ENCODE data around the gene CFC1.
"Not testable (repeated sequence)": the region's sequence is repeated elsewhere in the genome, so short reads cannot be mapped to it uniquely, and the experiment has no call there.

The CFC1 gene

DNA sequence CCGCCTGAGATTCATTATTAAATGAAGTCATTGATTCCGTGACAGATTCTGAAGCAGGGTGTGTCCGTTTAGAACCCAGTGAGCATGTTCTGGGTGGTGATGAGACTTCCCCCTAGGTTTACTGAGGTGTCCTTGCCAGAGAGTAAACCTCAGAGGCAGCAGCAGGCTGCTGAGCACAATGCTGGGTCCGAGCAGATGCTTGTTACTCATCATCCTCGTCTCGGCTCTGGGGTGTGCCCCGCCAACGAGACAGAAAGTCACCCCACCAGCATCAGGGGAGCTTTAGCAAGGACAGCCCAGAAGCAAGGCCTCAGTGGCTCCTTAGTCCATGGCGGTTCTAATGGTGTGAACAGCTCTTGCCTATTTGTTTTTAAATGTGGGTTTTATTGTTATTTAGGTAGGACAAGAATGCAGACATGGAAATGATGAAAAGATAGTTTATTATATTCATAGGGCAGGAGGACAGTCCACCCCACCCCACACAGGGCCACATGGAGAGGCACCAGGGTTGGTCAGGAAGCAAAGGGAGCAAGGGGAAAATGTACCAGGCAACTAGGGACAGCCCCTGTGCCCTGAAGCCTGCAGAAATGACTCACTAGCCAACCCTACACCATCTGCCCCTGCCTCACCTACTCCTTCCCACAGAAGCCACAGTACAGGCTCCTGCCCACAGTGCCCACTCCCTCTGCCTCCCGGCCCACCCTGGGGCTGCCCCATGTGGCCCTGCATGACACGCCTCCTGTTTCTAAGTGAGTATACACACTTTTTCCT, 10.5 kb downstream of the CFC1 start:
- in situ Hi-C loops (cut with HindIII; ENCODE audit: low pct_ligation_motif_present, low pct_unique_long_range_greater_than_20kb, low sequenced_read_pairs); DNase-seq: not testable (repeated sequence)

DNA sequence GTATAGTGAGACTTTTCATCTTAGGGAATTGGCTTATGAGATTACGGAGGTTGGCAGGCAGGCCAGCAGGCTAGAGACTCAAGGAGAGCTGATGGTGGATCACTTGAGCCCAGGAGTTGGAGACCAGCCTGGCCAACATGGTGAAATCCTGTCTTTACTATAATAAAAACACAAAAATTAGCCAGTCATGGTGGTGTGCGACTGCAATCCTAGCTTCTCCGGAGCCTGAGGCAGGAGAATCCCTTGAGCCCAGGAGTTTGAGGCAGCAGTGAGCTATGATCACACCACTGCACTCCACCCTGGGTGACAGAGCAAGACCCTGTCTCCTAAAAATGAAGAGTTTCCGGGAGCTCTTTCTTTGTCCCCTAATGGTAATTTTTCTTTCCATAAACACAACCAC, 14.6 kb downstream of the CFC1 start:
- in situ Hi-C loops (cut with HindIII; ENCODE audit: low pct_ligation_motif_present, low pct_unique_long_range_greater_than_20kb, low sequenced_read_pairs); DNase-seq: not testable (repeated sequence)

DNA sequence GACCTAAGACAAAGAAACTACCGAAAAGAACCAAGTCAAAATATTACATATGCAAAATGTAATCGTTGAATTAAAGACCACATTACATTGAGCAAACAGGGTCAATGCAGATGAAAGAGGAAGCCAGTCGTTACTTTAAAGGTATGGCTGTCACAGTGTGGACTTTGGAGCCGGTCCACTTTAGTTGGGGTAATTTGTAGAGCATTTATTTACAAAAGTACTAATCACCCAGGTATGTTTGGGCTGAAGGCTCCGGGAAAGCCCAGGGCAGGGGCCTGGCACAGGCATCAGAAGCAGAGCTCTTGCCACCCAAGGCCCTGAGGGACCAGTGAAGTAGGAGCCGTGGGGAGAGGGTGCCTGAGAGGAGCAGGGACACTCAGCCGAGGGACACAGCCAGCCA, 15.8 kb downstream of the CFC1 start:
- in situ Hi-C loops (cut with HindIII; ENCODE audit: low pct_ligation_motif_present, low pct_unique_long_range_greater_than_20kb, low sequenced_read_pairs) = not testable (repeated sequence)

DNA sequence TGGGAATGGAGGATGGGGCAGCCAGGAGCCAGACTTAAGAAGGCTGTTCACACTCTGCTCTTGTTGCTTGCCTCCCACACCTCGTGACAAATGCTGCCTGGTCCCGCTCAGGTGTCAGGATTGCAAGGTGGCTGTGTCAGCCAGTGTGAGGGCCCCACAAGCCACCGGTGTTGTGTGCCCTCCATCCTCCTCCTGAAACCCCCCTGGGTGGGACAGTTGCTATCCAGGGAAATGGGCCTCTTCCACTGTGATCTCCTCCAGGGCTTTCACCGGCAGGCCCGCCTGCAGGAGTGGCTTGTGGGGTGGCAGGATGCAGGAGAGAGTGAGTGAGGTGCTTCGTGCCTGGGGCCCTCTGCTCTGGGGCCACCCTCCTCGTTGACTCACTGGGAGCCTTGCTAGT, 16.4 kb downstream of the CFC1 start:
- in situ Hi-C loops (cut with HindIII; ENCODE audit: low pct_ligation_motif_present, low pct_unique_long_range_greater_than_20kb, low sequenced_read_pairs); DNase-seq: not testable (repeated sequence)

More for the DNA sequence above, 15.8 kb downstream of the CFC1 start:
- not testable (repeated sequence) for DNase-seq

DNA sequence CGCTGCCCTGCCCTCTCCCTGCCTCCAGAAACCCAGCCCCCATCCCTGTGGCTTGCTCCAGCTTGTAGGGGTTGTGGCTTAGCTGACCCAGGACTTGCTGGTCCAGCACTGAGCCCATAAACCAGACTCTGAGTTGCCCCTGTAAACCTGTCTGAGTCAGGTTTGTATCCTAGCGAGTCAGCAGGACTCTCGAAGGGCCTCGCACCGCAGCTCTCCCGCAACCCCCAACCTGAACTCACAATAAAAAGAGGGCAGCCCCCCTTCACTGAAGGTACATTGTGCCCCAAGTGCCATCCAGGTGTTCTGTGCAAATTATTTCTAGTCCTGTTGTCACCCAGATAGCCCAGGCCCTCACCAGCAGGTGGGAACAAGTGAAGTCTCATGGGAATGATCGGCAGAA, 17.9 kb downstream of the CFC1 start:
- in situ Hi-C loops (cut with HindIII; ENCODE audit: low pct_ligation_motif_present, low pct_unique_long_range_greater_than_20kb, low sequenced_read_pairs); DNase-seq: not testable (repeated sequence)

DNA sequence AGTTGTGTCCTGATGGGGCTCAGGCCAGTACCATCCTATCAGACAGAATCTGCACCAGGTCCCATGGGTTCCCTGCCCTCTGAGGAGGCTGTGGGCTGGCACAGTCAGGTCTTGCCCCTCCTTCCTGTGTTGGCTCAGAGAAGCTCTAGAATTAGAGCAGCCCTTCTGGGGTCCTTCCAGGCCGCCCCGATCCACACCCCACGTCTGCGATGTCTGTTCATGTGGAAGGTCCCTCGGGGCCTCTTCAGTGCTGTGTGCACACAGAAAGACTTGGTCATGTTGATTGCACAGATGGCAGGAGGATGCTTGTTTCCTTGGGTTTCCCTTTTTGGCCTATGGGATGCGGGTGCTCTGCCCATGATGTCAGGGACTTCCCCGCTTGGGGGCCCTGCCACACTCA, 20.3 kb downstream of the CFC1 start:
- in situ Hi-C loops (cut with HindIII; ENCODE audit: low pct_ligation_motif_present, low pct_unique_long_range_greater_than_20kb, low sequenced_read_pairs); DNase-seq: not testable (repeated sequence)

DNA sequence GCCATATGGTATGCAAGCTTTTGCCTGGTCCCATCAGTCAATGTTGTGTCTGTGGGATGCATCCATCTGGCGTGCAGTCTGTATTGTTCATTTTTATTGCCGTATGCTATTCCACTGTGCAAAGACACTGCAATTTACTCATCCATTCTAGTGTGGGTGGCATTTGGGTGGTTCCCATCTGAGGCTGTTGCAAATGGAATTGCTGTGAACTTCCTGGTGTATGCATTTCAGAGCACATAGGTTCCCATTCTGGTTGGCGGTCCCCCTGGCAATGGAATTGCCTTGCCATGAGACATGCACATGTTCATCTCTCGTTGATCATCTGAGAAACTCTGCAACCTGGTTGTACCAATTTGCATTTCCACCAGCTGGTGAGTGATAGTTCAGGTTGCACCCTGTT, 21.8 kb downstream of the CFC1 start:
- in situ Hi-C loops (cut with HindIII; ENCODE audit: low pct_ligation_motif_present, low pct_unique_long_range_greater_than_20kb, low sequenced_read_pairs) = not testable (repeated sequence)

DNA sequence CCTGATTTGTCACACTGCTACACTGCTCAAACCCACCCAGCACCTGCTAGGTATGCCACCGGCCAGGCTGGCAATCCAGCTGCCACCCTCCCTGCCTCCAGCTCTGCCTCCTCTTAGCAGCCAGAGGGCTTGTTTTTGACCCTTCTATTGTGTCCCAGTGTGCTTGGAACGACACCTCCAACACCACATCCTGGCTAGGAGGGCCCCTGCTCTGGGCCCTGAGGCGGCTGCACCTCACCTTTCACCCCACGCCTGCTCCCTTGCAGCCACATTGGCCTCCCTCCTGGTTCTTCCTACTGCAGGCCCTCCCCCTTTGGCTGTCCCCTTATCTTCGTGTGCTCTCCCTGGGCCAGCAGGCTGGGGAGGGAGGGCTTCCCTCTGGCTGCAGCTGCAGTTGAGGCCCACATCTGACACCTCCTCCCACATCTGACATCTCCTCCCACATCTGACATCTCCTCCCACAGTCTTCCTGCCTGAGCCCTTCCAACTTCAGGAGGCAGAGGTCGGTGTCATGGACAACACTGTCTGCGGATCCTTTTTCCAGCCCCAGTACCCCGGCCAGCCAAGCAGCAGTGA, 23.1 kb downstream of the CFC1 start:
- in situ Hi-C loops (cut with HindIII; ENCODE audit: low pct_ligation_motif_present, low pct_unique_long_range_greater_than_20kb, low sequenced_read_pairs); DNase-seq: not testable (repeated sequence)

More for the DNA sequence above, 21.8 kb downstream of the CFC1 start:
- DNase-seq = not testable (repeated sequence)

DNA sequence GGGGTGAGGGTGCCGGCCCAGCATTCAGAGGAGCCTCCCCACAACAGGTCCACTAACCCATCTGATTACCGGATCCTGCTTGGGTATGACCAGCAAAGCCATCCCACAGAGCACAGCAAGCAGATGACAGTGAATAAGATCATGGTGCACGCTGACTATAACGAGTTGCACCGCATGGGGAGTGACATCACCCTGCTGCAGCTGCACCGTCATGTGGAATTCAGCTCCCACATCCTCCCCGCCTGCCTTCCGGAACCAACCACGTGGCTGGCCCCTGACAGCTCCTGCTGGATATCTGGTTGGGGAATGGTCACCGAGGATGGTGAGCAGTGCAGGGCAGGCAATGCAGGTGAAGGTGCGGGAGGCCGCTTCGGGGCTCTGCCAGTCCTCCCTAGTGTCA, 25.1 kb downstream of the CFC1 start:
- in situ Hi-C loops (cut with HindIII; ENCODE audit: low pct_ligation_motif_present, low pct_unique_long_range_greater_than_20kb, low sequenced_read_pairs); DNase-seq: not testable (repeated sequence)

DNA sequence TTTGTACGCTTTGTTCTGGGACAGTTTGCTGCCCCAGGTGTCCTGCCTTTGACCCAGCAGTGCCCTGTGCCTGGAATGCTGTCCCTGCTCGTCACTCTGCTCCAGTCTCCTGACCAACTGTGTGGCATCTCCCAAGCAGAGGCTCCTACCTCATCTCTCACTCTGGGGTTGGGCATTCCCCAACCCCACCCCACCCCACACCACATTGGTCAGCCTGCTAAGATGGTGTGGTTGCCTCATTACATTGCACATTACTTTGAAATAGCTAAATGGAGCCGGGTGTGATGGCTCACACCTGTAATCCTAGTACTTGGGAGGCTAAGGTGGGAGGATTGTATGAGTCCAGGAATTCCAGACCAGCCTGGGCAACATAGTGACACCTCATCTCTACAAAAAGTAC, 27.4 kb downstream of the CFC1 start:
- DNase-seq; in situ Hi-C loops (cut with HindIII; ENCODE audit: low pct_ligation_motif_present, low pct_unique_long_range_greater_than_20kb, low sequenced_read_pairs): not testable (repeated sequence)

DNA sequence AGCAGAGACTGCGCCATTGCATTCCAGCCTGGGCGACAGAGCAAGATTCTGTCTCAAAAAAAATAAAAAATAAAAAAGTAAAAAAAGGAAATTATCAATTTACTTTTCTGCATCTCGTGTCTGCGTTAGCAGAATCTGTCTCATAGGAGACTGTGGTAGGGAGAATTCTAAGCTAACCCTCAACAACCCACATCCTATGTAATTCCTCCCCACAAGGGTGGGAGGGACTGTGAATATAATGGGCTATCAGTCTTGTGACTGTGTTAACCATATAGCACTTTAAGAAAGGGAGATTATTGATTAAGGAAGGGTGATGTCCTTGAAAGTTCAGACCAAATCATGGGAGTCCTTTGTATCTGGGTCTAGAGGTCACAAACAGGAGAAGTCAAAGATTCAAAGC, 33.2 kb downstream of the CFC1 start:
- in situ Hi-C loops (cut with HindIII; ENCODE audit: low pct_ligation_motif_present, low pct_unique_long_range_greater_than_20kb, low sequenced_read_pairs); DNase-seq: not testable (repeated sequence)

DNA sequence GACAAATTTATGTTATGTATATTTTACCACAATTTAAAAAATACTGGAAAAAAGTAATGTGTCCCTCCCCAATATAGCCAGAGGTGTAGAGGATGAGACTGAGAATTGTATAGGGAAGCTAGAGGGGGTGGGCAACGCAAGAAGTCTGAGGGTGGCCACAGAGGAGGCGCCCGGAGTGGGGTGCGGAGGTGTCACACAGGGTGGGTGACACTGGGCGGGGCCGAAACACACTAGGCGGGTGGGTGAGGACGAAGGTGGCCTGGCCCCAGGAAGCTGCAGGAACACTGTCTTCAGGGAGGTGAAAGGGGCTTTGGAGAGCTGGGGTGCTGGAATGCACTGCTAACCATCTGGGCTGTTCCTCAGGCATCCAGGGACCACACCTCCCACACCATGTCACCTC, 42.9 kb downstream of the CFC1 start:
- DNase-seq; in situ Hi-C loops (cut with HindIII; ENCODE audit: low pct_ligation_motif_present, low pct_unique_long_range_greater_than_20kb, low sequenced_read_pairs): not testable (repeated sequence)

DNA sequence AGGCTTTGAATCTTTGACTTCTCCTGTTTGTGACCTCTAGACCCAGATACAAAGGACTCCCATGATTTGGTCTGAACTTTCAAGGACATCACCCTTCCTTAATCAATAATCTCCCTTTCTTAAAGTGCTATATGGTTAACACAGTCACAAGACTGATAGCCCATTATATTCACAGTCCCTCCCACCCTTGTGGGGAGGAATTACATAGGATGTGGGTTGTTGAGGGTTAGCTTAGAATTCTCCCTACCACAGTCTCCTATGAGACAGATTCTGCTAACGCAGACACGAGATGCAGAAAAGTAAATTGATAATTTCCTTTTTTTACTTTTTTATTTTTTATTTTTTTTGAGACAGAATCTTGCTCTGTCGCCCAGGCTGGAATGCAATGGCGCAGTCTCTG, 45.2 kb downstream of the CFC1 start:
- in situ Hi-C loops (cut with HindIII; ENCODE audit: low pct_ligation_motif_present, low pct_unique_long_range_greater_than_20kb, low sequenced_read_pairs); DNase-seq: not testable (repeated sequence)

DNA sequence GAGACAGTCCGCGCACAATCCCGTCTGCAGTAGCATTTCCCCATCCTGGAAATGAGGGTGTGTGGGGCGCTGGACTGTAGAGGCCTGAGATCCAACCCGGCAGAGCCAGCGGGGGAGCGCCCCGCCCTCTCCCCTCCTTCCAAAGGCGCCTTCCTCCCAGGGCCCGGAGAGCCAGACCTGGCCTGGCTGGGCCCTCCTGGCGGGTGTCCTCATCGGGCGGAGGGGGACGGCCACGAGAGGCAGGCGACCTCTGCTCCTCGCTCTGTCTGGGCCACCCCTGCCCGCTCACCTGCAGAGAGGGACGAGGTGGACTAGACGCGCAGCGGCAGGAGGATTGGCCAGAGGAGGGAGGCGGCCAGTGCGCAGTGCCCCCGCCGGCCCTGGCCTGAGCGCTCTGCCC, 49.9 kb downstream of the CFC1 start:
- in situ Hi-C loops (cut with HindIII; ENCODE audit: low pct_ligation_motif_present, low pct_unique_long_range_greater_than_20kb, low sequenced_read_pairs); DNase-seq: not testable (repeated sequence)

DNA sequence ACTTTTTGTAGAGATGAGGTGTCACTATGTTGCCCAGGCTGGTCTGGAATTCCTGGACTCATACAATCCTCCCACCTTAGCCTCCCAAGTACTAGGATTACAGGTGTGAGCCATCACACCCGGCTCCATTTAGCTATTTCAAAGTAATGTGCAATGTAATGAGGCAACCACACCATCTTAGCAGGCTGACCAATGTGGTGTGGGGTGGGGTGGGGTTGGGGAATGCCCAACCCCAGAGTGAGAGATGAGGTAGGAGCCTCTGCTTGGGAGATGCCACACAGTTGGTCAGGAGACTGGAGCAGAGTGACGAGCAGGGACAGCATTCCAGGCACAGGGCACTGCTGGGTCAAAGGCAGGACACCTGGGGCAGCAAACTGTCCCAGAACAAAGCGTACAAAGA, 51.0 kb downstream of the CFC1 start:
- in situ Hi-C loops (cut with HindIII; ENCODE audit: low pct_ligation_motif_present, low pct_unique_long_range_greater_than_20kb, low sequenced_read_pairs); DNase-seq: not testable (repeated sequence)

DNA sequence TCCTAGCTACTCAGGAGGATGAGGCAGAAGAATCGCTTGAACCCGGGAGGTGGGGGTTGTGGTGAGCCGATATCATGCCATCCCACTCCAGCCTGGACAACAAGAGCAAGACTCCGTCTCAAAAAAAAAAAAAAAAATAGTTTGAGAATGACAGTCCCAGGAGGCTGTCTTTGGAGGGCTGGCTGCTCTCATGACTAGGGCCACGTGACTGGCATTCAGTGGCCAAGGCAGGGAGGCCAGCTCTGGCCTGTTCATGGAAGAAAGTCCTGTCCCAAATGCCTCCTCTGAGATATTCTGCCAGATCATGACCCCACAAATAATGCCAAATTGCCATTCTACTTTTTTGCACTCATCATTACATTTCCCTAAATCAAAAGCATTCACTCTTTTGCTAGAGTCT, 54.4 kb downstream of the CFC1 start:
- in situ Hi-C loops (cut with HindIII; ENCODE audit: low pct_ligation_motif_present, low pct_unique_long_range_greater_than_20kb, low sequenced_read_pairs); DNase-seq: not testable (repeated sequence)

DNA sequence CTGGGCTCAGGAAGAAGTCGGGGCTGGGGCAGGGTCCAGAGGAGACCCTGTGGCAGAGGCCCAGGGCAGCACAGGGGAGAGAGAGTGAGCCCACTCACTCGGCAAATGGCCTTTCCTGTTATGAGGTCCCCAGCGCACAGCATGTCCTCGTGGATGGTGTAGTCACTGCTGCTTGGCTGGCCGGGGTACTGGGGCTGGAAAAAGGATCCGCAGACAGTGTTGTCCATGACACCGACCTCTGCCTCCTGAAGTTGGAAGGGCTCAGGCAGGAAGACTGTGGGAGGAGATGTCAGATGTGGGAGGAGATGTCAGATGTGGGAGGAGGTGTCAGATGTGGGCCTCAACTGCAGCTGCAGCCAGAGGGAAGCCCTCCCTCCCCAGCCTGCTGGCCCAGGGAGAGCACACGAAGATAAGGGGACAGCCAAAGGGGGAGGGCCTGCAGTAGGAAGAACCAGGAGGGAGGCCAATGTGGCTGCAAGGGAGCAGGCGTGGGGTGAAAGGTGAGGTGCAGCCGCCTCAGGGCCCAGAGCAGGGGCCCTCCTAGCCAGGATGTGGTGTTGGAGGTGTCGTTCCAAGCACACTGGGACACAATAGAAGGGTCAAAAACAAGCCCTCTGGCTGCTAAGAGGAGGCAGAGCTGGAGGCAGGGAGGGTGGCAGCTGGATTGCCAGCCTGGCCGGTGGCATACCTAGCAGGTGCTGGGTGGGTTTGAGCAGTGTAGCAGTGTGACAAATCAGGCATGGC, 55.4 kb downstream of the CFC1 start:
- DNase-seq; in situ Hi-C loops (cut with HindIII; ENCODE audit: low pct_ligation_motif_present, low pct_unique_long_range_greater_than_20kb, low sequenced_read_pairs): not testable (repeated sequence)

DNA sequence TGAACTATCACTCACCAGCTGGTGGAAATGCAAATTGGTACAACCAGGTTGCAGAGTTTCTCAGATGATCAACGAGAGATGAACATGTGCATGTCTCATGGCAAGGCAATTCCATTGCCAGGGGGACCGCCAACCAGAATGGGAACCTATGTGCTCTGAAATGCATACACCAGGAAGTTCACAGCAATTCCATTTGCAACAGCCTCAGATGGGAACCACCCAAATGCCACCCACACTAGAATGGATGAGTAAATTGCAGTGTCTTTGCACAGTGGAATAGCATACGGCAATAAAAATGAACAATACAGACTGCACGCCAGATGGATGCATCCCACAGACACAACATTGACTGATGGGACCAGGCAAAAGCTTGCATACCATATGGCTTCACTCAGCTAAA, 56.6 kb downstream of the CFC1 start:
- in situ Hi-C loops (cut with HindIII; ENCODE audit: low pct_ligation_motif_present, low pct_unique_long_range_greater_than_20kb, low sequenced_read_pairs); DNase-seq: not testable (repeated sequence)
